ENCODE data around the gene TEN1.

DNA sequence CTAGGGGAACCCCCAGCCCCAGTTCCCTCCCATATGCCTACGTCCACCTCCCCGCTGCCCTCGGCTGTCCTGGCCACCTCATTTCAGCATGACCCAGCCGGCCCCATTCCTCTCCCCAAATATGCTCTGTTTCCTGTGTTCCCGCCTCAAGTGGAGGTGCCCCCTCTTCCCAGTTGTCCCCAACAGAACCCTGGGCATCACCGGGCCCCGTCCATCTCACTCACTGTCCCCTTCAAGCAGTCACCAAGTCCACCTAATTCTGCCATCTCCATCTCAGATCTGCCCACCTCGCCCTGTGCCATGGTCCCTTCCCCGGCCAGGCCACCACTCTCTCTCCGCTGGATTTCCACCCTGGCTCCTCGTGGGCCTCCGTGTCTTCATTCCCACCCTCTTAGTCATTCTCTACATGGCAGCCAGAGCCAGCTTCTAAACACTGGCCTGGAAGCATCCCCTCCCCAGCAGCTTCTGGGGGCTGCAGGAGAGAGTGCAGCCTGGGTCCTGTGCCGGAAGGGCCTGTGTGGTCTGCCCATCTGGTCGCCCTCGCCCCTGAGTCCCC lies 34.4 kb downstream of the TEN1 start:
- TF ChIP-seq POLR2A (IDR thresholded peaks at IDR 0.05) (no peak), POLR2AphosphoS5 (IDR thresholded peaks at IDR 0.05) (no peak)
